Dedifferentiated amniotic fluid mesenchymal stem cell (primary cell): ENCODE data around the gene AKAP6.
A peak's percentile ranks its signal among the peaks of the same experiment; 100 is the strongest.
"Not testable (repeated sequence)": the region's sequence is repeated elsewhere in the genome, so short reads cannot be mapped to it uniquely, and the experiment has no call there.

Experiments
- DNase-seq: peaks from one replicate; pipeline ENCODE4 v3.0.0-alpha.2; 2016; ENCODE audit errors: extremely low spot score

Gene AKAP6

DNA sequence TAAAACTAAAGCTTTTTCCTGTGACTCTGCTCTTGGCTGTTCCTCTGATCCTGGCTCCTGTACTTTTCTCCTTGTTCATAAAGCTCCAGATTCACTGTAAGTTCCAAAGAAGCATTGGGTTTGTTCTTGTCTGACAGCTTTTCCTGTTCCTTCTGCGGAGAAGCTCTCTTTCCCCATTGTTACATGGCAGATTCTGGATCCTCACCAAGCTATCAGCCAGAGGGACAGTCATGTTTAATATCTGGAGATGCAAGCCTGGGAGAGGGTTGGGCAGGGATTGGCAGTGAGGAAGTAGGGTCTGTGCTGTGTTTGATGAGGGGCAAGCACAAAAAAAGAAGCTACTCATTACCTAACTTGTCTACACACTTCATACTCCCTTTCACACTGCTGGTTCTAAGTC, 107.9 kb downstream of the AKAP6 start:
- no peak for DNase-seq

DNA sequence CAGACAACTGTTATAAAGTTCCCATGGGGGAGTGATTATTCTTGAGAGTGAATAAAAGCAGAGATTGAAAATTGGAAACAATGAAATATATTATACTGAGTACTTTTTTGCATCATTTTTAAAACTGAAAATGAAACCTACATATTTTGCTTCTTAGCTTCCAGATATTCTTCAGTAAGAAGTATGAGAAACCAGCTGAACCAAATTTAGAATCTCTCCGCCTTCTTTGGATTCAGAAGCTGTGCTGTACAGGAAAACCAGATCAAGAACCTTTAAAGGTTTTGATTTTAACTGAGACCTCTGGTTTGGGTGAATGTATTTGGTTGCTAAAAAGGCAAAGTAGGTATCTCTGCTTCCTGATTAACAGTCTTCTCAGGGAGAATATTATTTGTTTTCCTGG, 109.4 kb downstream of the AKAP6 start:
- DNase-seq: no peak

- DNase-seq: no peak
These were observed 115.0 kb downstream of the AKAP6 start for GRCh38 chr14:32443890-32444661.

DNA sequence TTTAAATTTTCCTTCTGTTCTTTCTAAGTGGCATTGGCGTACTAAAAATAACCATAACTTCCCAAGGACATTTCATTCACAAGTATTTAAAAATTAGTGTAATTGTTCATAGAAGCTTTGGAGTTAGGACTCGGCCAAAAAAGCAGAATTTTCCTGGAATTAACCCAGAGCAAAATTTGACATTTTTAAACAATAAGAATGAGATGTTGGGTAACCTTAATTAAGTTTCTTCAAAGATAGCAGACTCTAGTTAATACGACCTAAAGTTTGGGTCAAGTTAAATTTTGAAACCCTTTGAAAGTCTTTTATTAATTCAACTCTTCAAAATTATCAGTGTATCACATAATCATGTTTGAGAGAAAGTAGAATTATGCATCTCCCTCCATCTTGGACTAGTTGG, 118.3 kb downstream of the AKAP6 start:
- DNase-seq: no peak

DNA sequence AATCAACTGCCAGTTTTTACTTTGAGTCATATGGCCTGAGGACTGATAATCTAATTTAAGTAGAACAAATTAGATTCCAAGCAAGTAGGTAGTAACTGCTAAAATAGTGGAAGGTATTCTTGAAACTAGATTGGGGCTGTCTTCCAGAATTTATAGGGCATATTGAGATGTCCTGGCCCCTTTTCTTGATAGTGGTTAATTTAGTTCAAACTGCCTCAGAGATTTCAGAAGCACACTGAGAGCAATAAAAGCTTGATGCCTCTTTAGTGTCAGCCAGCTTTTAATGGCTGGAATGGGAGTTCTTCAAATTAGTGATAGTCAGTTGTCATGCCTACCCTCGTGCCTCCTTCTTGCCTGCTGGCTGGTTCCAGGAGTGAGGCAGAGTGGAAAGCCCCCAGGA, 120.5 kb downstream of the AKAP6 start:
- no peak for DNase-seq

GRCh38 chr14:32450919-32451675, 122.0 kb downstream of the AKAP6 start:
- DNase-seq: peak; percentile 51

- no peak for DNase-seq
These were observed 125.0 kb downstream of the AKAP6 start for GRCh38 chr14:32453857-32454810.

- DNase-seq: peak; percentile 87
These were observed 128.3 kb downstream of the AKAP6 start for GRCh38 chr14:32457213-32457920.

DNA sequence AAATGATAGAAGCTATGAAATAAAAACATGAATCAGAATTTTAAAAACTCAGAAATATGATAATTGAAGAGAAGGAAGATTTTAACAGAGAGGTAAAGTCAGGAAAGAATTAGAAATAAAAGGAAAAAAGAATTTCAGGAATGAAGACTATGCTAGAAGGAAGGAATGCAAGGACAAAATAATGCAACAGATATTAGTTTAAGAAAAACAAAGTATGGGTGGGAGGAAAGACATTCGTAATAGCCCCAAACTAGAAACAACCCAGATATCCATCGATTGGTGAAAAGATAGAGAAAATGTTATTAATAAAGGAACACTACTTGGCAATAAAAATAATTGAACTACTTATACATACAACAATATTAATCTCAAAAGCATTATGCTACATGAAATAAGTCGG, 129.6 kb downstream of the AKAP6 start:
- no peak for DNase-seq

DNA sequence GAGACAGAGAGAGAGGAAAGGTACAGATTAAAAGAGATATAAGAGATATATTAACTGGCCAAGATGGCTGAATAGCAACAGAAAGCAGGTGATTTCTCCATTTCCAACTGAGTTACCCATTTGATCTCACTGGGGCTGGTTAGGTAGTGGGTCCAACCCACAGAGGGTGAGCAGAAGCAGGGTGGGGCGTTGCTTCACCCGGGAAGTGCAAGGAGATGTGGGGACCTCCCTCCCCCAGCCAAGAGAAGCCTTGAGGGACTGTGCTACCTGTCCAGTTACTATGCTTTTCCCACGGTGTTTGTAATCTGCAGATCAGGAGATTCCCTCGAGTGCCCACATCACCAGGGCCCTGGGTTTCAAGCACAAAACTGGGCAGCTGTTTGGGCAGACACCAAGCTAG, 131.2 kb downstream of the AKAP6 start:
- DNase-seq: no peak

- DNase-seq: not testable (repeated sequence)
These were observed 133.5 kb downstream of the AKAP6 start for GRCh38 chr14:32462553-32462952.

DNA sequence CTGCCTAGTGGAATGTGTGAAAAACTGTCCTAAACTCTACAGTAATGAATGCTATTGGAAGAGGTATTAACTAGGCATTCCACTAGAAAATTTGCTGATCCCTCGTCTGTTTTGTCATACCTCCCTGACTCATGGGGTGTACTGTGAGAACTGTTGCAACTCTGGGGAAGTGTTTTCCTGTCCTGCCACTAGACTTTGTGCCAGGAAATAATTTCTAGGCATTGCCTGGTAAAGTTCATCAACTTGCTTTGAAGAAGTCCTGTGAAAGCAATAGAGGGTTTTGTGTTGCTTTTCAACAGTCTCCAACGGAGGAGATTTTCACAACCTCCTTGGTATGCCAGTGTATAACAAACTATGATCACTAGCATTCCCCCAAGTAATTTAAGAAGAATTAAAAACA, 139.9 kb downstream of the AKAP6 start:
- peak; percentile 87 for DNase-seq

GRCh38 chr14:32469388-32470160, 140.5 kb downstream of the AKAP6 start:
- DNase-seq: peak; percentile 86

GRCh38 chr14:32470161-32470715, 141.1 kb downstream of the AKAP6 start:
- no peak for DNase-seq

DNA sequence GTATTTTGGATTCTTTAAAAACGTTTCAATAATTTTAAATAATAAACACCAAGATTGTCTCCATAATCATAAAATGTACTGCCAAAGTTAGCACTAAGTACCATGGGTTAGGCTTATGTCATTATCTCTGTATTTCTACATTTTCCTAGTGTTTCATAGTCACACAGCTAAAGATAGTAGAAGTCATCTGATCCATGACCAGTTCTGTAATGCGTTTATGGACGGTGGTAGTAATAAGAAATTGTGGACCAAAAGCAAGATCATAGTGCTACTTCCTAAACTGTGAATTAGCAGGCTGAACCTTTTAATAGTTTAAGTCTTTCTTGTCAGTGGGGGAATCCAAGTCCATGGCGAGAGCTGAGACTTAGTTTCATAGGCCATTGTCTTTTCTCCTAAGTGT, 142.1 kb downstream of the AKAP6 start:
- no peak for DNase-seq

DNA sequence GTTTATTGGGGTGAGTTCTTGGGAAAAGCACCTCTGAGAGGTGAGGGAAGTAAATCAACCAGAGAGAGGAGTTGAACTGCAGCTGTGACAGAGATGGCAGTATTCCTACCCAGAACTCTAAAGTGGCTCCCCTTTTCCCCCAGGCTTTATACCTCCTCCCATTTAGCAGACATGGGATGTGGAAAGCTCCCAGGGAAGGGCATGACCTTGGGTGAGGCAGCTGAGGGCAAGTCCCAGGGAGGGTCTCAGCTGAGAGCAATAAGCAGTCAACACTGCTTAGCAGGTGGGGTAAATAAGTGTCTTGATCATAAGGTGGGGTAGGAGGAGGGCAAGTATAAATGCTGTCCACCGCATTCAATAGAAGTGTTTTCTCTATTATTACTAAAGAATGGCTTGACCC, 143.0 kb downstream of the AKAP6 start:
- DNase-seq: no peak

DNA sequence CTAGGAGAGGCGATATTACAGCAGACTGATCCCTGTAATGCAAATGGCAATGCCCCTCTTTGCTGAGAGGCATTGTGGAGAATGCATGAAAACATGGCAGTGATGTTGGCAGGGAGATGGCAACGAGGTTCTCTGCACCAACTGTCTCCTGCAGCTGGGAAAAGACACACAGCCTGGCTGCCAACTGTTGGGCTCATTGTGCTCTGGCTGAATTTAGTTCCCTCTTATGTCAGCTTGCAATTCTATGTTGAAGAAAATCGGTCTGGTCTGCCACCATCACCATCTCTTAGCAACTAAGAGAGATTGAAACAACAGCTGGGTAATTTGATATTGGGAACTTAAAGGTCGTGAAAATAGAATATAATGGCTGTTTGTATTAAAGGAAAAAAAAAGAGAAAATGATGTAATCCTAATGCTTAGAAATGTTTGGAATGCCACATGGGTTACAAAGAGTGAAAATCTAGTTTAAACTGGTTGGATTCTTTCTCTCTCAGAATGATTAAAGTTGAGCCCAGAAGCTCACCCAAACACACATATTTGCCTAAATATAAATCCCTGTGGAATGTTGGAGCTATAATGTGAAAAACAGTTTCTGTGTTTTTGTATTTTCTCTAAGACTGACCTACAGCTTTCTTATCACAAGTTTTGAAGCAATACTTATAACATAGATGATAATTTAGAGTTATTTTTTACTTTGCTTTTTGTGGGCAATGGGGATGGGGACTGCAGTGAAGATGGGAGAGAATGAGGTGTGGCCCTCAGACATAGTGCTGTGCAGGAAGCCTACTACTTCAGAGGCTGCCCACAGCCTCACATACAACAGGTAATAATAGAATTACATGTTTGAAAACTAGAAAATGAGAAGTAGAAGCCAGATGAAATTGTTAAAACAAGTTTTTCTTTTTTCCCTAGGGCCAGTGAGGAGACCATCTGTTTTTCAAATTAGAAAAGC, 143.7 kb downstream of the AKAP6 start:
- peak; percentile 92 for DNase-seq

DNA sequence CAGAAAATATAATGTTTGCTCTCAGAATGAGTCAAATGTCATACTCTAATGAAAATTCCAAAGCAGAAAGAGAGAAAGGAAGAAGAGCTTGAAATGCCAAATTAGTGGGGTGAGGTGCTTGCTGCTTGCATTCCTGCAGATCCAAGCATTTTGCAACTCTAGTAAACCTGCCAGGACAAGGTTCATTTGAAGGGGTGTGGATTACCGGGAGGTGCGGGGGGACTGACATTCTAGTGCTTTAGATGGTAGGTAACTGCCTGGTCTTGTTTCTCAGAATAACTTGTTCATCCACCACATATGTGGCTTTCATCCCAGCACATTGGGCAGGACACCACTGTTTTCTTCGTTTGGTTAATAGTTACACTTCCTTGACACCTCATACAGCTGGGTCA, 144.4 kb downstream of the AKAP6 start:
- DNase-seq: no peak

DNA sequence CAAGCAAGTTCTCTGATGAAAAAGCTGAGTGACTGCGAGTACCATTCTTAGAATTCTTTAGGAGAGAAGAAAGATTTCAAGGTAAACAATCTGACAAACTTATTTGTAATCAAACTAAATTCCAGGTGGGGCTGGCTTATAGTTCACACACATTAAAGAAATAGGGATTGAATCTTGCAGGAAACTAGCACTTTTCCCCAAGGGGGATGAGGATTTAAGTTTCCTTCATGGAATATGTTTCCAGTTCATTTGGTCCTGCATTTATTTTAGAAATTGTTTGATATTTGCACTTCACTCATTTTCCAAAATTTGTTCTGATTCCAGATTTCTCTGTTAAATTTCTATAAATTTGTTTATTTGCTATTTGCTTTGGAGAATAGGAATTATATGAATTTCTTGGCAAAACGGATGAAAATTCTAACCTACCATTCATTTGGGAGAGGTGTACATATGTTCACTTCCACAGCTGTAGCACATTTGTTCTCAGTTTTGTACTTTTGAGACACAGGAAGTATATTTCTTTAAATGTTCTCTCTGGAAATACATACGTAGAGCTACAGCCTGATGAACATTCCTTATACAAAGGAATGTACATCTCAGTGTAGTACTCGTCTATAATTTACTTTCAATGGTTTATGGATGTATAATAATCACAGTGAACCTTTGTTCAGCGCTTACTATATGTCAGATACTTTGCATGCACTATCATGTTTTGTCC, 145.5 kb downstream of the AKAP6 start:
- no peak for DNase-seq
